K562 treated with DMSO at 1 percent for 12 hours (cell line): ENCODE data around the gene TSPYL6. TPM values are rescaled to one million over a fixed set of nuclear protein-coding genes. Genes with fewer than 3 reads are reported as not detected.

Experiments used
- total RNA-seq: library from RNA; unstranded; fragments of 300-600 nt; gene quantifications from 2 replicates; pipeline ENCODE4 v1.2.3, GENCODE V29; 2022; ENCODE audit not compliant: insufficient read depth

The TSPYL6 gene
- total RNA-seq, result 4.3 and 6.9 TPM in 2 replicates

GRCh38 chr2:54256091-54256694 is at the start of gene TSPYL6:
TSPYL6 (minus strand) TSS chr2:54256229; CDS start chr2:54256151, 78 bp downstream.

Other genes with a start within 250 kb of the TSPYL6 start
- gene ACYP2, start 140.6 kb downstream of the TSPYL6 start, total RNA-seq, result 9.5 and 13.9 TPM in 2 replicates
- gene SPTBN1, start 200.1 kb upstream of the TSPYL6 start, total RNA-seq, result 9.8 and 53.8 TPM in 2 replicates